HG02981 (cell line): ENCODE measurements around the gene PNPLA8.

Experiments used
- ATAC-seq: cut with Tn5 transposase; IDR thresholded peaks from one replicate; pipeline ENCODE4 v1.9.1; 2021; ENCODE audit warnings: mild to moderate bottlenecking, moderate library complexity; ENCODE audit not compliant: unreplicated experiment

Gene PNPLA8

GRCh38 chr7:108449521-108449920 is 76.4 kb downstream of the PNPLA8 start:
- no peak for ATAC-seq

GRCh38 chr7:108448584-108449505 is 77.1 kb downstream of the PNPLA8 start:
- ATAC-seq = no peak

- no peak for ATAC-seq
Measured at GRCh38 chr7:108442039-108442568, 83.8 kb downstream of the PNPLA8 start.

- no peak for ATAC-seq
Measured at GRCh38 chr7:108441392-108441955, 84.5 kb downstream of the PNPLA8 start.

- no peak for ATAC-seq
Measured at GRCh38 chr7:108440613-108441012, 85.3 kb downstream of the PNPLA8 start.

GRCh38 chr7:108436906-108437305 is 89.0 kb downstream of the PNPLA8 start:
- no peak for ATAC-seq

- no peak for ATAC-seq
Measured at GRCh38 chr7:108434010-108434409, 91.9 kb downstream of the PNPLA8 start.

- ATAC-seq = no peak
Measured at GRCh38 chr7:108431099-108431498, 94.8 kb downstream of the PNPLA8 start.

GRCh38 chr7:108430664-108431063 is 95.3 kb downstream of the PNPLA8 start:
- ATAC-seq = no peak

GRCh38 chr7:108427766-108428165 is 98.2 kb downstream of the PNPLA8 start:
- no peak for ATAC-seq

- no peak for ATAC-seq
Measured at GRCh38 chr7:108425714-108426275, 100.1 kb downstream of the PNPLA8 start.

GRCh38 chr7:108424013-108424412 is 101.9 kb downstream of the PNPLA8 start:
- no peak for ATAC-seq

GRCh38 chr7:108423089-108423989 is 102.6 kb downstream of the PNPLA8 start:
- ATAC-seq = no peak

GRCh38 chr7:108421720-108422331 is 104.1 kb downstream of the PNPLA8 start:
- ATAC-seq = no peak
